ENCODE results near the gene PLCB3.
"Not testable (repeated sequence)": the region's sequence is repeated elsewhere in the genome, so short reads cannot be mapped to it uniquely, and the experiment has no call there.

PLCB3 gene

GRCh38 chr11:64314146-64314804, 62.9 kb downstream of the PLCB3 start:
- peak; percentile 71 for TF ChIP-seq CTCF (IDR thresholded peaks at IDR 0.05; ENCODE audit: low read depth, low read length)

GRCh38 chr11:64314805-64315561, 63.7 kb downstream of the PLCB3 start:
- Histone ChIP-seq H3K36me3 (peaks cover 14% of the 10 kb centered on the region), H3K27ac (no peak overlapping the region), H3K27me3 (ENCODE audit: insufficient read depth, low read depth, severe bottlenecking) (no peaks in the 10 kb centered on the region), H3K4me3 (ENCODE audit: low read depth, low read length) (no peak overlapping the region), H3K9me3 (ENCODE audit: severe bottlenecking) (no peaks in the 10 kb centered on the region)
- DNase-seq: no peak
- no peak for TF ChIP-seq CTCF (IDR thresholded peaks at IDR 0.05; ENCODE audit: low read depth, low read length)

More at GRCh38 chr11:64314146-64314804, 62.9 kb downstream of the PLCB3 start:
- Histone ChIP-seq H3K4me3 (ENCODE audit: low read depth, low read length) (no peak overlapping the region), H3K36me3 (peaks cover 14% of the 10 kb centered on the region), H3K27ac (no peak overlapping the region), H3K27me3 (ENCODE audit: insufficient read depth, low read depth, severe bottlenecking) (no peaks in the 10 kb centered on the region), H3K9me3 (ENCODE audit: severe bottlenecking) (no peaks in the 10 kb centered on the region)
- no peak for DNase-seq

- H3K9me3 ChIP-seq (ENCODE audit: severe bottlenecking); DNase-seq; H3K27me3 ChIP-seq (ENCODE audit: insufficient read depth, low read depth, severe bottlenecking); H3K4me3 ChIP-seq (ENCODE audit: low read depth, low read length); H3K27ac ChIP-seq: not testable (repeated sequence)
- peaks cover 14% of the 10 kb centered on the region for H3K36me3 ChIP-seq
Measured at GRCh38 chr11:64315667-64316526, 64.6 kb downstream of the PLCB3 start.

DNA sequence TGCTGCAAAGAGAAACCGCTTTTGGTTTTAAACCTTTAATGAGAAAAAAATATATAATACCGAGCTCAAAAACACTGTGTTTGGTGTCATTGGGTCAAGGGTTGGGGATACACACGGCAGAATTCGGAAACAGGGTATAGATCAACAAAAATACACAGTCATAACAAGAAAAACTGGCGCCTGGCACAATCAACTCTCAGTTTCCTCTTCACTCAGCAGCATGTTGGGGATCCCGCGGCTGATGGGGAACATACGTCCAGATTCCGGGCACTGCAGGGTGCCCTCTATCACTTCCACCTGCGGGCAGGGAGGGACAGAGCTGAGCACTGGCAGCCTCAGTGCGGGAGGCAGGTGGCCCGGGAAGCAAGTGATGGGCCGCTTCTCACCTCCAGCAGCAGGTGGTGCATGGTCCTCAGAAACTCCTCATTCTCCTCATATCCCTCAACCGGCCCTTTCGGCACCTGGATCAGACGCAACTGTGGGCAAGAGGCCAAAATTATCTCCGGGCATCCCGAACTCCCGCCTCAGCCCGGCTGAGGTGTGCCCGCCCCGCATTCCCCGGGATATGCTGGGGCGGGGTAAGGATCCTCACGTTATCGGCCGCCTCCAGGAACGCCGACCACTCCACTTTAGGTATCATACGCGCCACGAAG, 65.5 kb downstream of the PLCB3 start:
- TF ChIP-seq CTCF (IDR thresholded peaks at IDR 0.05; ENCODE audit: low read depth, low read length): peak; percentile 61
- Histone ChIP-seq H3K9me3 (ENCODE audit: severe bottlenecking) (no peaks in the 10 kb centered on the region), H3K27ac (peak overlapping the region; percentile 94), H3K27me3 (ENCODE audit: insufficient read depth, low read depth, severe bottlenecking) (no peaks in the 10 kb centered on the region), H3K36me3 (peaks cover 14% of the 10 kb centered on the region), H3K4me3 (ENCODE audit: low read depth, low read length) (peak overlapping the region; percentile 85)
- DNase-seq: peak; percentile 63

- TF ChIP-seq CTCF (IDR thresholded peaks at IDR 0.05; ENCODE audit: low read depth, low read length): no peak
- Histone ChIP-seq H3K9me3 (ENCODE audit: severe bottlenecking) (no peaks in the 10 kb centered on the region), H3K36me3 (peaks cover 14% of the 10 kb centered on the region), H3K27me3 (ENCODE audit: insufficient read depth, low read depth, severe bottlenecking) (no peaks in the 10 kb centered on the region), H3K27ac (peak within 1 kb of the TSS; percentile 94), H3K4me3 (ENCODE audit: low read depth, low read length) (peak within 1 kb of the TSS; percentile 85)
- DNase-seq: peak; percentile 95
Measured at GRCh38 chr11:64317325-64317960, 66.1 kb downstream of the PLCB3 start, which contains the start of gene TRMT112. TSS of gene TRMT112 (minus strand) at chr11:64317559. CDS start at chr11:64317526, 33 bp downstream.
